ENCODE results near the gene ZFR.

GRCh38 chr5:32392039-32392438, 52.5 kb downstream of the ZFR start:
- TF ChIP-seq CTCF (IDR thresholded peaks at IDR 0.05) (no peak), POLR2A (IDR thresholded peaks at IDR 0.05) (no peak)
